GM18505 (cell line): ENCODE measurements around the gene CLASP1.

Experiments
- ATAC-seq: cut with Tn5 transposase; IDR thresholded peaks from one replicate; pipeline ENCODE4 v1.9.1; 2021; ENCODE audit not compliant: unreplicated experiment
- POLR2A ChIP-seq: IDR thresholded peaks from 4 replicates; pipeline ENCODE4 v1.6.1; 2011; ENCODE audit warnings: borderline replicate concordance; ENCODE audit not compliant: insufficient read depth, insufficient read length; ENCODE audit errors: extremely low read depth

The CLASP1 gene

DNA sequence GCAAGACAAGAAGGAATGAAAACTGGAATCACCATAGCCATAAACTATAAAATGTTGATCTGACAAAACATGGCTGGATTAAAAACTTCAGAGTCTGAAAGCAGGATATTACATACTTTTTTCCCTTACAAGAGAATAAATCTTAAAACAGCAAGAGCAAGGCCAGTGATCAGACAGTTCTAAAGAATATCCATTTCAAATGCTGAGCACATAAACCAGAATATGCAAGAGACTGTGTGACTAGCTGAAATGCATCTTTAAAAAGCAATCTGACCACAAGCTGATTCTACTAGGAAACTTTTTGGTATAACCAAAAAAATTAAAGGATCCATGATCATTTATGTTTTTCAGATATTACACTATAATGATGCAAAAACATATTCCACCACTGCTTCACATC, 239.3 kb downstream of the CLASP1 start:
- ATAC-seq = no peak
- TF ChIP-seq POLR2A = no peak

DNA sequence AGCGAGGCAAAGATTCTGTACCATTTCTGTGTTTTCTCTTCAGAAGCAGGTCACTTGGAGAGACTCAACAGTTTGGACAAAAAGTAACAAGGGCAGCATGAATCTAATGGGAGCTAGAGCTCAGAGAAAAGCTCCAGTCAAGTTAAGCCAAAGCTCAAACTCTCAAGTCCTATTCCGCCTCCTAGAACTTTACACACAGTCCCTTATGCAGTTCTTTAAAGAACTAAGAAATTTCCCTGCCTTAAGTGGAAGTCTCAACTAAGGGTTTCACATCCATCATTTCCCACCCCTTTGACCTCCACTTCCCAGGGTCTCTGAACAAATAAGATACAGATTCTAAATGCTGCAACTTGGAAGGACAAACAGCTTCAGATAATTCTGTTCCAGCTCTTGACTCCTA, 239.9 kb downstream of the CLASP1 start:
- no peak for ATAC-seq
- TF ChIP-seq POLR2A = no peak

DNA sequence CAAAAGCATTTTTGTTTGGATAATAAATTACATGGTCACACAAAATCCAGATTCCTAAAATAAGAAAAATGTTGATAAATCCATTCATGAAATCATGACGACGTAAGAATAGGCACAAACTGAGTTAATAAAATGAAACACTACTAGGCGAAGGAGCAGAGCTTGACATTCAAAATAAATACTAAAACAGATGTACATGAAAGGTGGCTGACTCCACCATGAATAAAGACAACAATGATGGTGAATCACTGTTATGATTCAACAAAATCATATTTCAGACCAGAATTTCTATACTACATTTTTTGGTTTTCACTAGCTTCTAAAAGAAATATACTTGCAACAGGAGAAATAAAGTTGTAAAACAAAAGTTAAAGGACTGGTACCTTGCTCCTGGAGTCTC, 240.6 kb downstream of the CLASP1 start:
- no peak for ATAC-seq
- no peak for TF ChIP-seq POLR2A

DNA sequence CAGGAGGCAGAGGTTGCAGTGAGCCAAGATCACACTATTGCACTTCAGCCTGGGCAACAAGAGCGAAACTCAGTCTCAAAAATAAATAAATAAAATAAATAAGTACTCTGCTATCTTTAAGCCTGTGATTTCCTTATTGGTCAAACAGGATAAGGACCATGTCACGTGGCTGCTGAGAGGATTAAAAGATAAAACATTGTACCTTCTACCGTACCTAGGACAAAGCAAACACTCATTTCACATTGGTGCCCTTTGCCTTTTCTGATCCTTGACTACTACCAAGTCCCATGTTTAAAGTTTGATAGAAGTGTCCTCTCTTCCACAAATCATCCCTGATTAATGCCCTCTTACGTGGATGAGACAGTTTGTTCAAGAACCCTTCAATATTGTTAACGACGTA, 244.0 kb downstream of the CLASP1 start:
- ATAC-seq = no peak

DNA sequence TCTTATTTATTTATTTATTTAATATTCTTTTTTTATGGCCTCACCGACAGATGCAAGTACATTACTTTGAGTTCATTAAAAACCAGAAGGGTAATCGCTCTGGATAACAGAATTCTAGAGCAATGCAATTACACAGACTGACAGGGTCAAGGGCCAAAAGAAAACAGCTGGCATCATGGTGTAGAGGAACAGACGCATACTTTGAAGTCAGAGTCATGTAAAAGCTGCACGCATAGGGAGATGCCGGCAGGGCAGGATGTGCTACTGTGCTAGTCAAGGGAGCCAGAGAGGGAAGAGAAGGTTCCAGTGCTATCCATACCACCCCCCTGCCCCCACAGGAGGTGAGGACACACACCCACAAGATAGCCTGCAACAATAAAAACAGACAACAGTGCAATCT, 249.1 kb downstream of the CLASP1 start:
- ATAC-seq = no peak
- TF ChIP-seq POLR2A = no peak

More for the DNA sequence above, 244.0 kb downstream of the CLASP1 start:
- no peak for TF ChIP-seq POLR2A

DNA sequence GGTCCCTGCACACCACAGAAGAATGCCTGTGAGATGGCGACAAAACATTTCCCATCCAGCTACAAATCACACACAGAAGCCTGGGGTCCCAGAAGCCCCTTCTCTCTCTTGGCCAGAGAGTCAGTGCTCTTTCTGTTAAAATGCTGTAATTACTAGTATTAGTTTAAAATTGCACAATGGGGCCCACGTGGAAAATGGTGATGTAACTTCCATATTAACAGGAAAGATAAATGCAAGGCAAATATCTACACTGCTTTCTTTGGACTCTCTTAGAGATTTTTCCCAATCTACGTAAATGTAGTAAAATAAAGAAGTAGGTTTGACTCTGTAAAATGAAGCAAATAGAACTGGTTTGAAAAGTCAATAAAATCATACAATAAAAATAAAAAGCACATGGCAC, 250.4 kb downstream of the CLASP1 start:
- no peak for ATAC-seq
- no peak for TF ChIP-seq POLR2A

DNA sequence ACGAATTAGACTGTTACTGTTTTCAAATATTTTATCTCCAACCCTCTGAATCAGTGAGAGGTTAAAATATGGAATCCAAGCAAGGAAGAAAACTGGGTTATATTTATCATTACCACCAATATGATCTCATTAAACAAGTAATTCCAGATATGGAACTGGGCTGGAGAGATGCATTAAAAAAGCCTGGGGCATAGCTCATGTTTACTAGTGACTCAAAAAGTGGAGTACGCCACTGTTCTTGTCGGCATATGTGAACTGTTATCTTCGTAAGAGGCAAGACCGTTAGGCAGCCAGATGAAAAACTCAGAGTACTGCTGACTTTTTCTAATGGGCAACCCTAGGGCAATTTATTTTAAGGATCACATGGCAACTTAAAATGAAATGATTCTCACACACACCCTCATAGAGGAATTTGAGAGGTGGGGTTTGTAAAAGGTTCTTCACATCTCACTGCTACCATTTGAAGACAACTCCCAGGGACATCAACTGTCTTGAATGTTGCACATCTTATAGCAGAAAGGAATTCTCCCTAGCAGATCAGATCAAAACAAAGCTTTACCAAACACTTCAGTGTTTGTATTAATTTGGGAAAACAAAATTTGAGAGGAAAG, 259.1 kb downstream of the CLASP1 start:
- no peak for TF ChIP-seq POLR2A
- ATAC-seq = no peak

DNA sequence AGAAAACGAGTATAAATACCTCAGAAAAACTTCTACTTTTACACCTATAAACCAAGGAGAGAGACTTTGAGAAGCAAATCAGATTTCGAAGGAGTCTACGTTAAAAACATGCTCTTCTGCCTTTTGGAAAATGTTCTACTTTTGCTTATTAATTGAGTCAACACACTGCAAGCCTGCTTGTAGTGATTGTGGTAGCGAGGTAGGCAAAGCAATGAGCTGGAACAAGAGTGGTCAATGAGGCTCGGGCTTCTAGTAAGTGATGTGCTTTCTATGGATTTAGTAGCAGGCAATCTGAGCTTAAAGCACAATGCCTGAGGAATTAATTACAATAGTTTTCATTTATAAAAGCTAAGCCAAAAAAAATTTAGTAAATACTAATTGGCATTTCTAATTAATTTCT, 260.9 kb downstream of the CLASP1 start:
- no peak for TF ChIP-seq POLR2A
- no peak for ATAC-seq

DNA sequence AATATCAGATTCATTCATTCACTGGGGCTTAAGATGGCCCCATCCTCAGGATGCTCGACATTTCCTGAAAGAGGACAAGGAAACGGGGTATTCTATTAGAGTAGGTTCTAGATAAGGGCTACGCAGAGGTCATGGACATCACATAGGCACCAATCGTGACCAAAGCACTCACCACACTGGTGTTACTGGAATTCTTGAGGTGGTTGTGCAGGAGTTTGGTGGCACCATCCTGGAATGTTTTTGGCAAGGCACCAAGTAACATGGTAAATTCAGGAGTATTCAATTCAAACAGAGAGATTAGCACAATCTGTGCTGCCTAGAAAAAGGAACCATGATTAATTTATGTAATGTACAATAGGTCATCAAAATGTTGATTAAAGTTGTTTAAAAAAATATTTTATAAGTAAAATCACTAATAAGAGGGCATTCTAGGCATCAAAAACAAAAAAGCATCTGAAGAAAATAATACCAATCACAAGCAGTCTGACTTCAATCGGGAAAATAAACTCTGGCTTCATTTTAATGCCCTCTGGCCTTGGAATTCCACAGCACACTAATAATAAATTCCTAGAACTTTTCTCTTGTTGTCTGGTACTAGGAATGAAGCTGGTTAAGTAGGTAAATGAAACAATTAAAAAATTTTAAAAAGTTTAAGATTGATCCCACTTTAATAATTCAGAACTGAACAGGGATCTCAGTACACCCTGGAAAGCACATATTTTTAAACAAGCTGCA, 261.5 kb downstream of the CLASP1 start:
- no peak for ATAC-seq
- TF ChIP-seq POLR2A = no peak

DNA sequence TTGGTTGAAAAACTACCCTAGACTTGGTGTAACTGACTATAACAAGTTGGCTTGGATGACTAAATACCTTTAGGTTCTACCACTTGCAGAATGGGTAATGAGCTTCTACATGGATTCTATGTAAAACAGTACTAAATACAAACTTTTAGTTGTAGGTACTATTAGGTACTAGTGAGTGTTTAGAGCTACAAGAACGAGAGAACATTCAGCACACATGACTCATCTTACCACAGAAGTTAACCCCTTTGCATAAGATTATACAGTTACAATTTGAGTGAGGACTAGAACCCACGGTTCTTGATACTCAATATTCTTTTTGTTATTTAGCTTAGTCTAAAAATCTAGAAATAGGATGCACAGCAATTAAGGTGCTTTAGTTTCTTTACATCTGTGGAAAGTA, 262.6 kb downstream of the CLASP1 start:
- no peak for TF ChIP-seq POLR2A
- no peak for ATAC-seq

DNA sequence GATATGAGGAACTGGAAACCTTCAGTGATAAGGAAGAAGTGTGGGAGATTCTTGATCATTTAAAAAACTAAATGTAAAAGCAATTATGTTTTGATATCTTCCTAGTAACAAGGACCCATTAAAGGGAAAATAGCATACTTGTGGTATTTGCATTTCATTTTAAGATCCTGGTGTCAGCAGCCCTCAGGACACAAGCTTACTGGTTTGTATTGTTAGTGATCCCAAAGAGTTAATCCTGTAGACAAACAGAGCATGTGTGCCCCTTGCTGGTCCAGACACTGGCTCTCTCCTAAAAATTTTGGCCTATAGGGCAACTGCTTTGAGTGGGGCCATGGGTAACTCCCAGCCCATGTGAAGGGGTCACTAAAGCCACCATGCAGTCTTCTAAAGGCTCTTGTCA, 263.2 kb downstream of the CLASP1 start:
- TF ChIP-seq POLR2A = no peak
- ATAC-seq = no peak

DNA sequence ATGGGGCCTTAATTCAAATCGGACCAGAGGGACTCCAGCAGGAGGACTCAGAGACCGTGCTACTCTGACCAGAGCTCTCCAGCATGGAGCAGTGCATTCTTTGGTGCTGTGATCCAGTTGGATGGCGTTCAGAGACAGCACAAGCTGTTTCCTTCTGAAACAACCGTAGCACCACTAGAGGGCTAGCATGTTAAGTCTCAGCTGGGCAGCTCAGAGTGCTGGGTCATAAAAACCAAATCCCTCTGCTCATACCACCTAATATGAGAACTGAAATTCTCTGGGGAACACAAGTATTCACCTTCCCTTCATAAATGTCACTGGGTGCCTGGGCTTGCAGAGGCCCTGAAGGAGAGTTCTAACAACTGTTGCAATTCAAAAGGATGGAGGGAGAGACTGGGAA, 266.5 kb downstream of the CLASP1 start:
- no peak for ATAC-seq
- TF ChIP-seq POLR2A = no peak

DNA sequence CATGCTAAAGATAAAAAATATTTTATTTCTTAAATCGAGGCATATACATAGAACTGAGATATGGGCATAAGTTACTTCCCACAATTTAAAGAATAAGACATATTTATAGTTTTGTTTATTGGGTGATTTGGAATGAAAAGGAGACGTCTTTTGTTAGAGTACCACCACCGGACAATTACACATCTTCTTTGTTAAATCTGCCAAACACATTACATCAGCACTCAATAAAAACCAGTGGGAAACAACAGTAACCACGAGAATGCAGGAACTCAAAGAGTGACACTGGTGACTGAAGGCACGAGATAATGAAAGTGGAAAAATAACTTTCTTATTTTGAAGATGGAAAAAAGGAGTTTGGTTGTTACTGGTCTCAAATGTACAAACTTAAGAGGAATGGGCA, 271.6 kb downstream of the CLASP1 start:
- ATAC-seq = no peak
- no peak for TF ChIP-seq POLR2A

DNA sequence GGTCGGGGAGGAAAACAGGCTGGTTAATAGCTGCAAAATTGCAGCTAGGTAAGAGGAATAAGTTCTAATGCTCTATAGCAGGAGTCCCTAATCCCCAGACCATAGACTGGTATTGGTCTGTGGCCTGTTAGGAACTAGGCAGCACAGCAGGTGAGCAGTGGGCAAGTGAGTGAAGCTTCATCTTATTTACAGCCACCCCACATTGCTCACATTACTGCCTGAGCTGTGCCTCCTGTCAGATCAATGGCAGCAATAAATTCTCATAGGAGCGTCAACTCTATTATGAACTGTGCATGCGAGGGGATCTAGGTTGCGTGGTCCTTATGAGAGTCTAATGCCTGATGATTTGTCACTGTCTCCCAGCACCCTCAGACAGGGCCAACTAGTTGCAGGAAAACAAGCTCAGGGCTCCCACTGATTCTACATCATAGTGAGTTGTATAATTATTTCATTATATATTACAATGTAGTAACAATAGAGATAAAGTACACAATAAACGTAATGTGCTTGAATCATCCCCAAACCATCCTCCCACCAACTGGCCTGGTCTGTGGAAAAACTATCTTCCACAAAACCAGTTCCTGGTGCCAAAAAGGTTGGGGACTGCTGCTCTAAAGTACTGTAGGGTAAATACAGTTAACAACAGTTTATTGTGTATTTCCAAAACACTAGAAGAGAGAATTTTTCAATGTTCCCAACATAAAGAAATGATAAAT, 272.6 kb downstream of the CLASP1 start:
- no peak for ATAC-seq
- no peak for TF ChIP-seq POLR2A
